ENCODE measurements around the gene ADAM11. TPM values are rescaled to one million over a fixed set of nuclear protein-coding genes. Genes with fewer than 3 reads are reported as not detected.

Gene ADAM11
- total RNA-seq, 2 donors from 2014 or later = 0.41 to 5.7 TPM

DNA sequence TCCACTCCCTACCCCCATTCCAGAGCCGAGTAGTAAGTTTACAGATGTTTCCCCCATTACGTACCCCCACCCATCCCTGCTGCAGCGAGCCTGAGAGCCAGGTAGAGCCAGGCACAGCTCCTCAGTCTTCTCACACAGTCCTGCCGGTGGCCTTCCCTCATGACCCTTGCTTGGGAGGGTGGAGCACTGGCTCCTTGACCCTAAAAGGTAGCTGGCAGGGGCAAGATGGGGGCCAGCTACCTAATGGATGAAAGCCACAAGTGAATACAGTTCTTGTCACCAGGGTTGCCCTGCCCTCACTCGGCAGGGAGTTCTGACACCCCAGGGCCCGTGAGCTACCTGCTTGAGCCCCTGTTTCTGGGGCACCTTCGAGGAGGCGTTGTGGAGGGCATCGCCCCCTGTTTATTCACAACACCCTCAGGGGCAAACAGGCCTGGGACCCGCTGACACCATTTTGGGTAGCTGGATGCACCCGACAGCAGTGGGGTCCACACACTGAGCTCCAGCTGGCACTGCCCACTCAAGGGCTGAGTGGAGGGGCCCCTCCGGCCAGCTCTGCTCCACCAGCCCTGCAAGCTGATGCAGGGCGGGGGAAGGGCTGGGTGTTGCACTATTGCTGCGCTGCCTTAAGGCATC, 22.2 kb downstream of the ADAM11 start:
- Histone ChIP-seq H3K4me3 (no peak overlapping the region), H3K9me3 (no peaks in the 10 kb centered on the region), H3K4me1 (ENCODE audit: control insufficient read depth in 1 of 2, low read depth in 2 of 2) (peaks cover 3 to 44% of the 10 kb centered on the region in 2 donors), H3K36me3 (no peaks in the 10 kb centered on the region), H3K27ac (peak overlapping the region in 1 of 2 donors; percentile 69), H3K27me3 (replicated peaks; ENCODE audit: insufficient read depth) (no peaks in the 10 kb centered on the region)
- DNase-seq (ENCODE audit: low spot score) (no peak), ATAC-seq (ENCODE audit: insufficient number of reproducible peaks, low FRiP score, low read depth) (no peak)
- TF ChIP-seq, protein P1, sequence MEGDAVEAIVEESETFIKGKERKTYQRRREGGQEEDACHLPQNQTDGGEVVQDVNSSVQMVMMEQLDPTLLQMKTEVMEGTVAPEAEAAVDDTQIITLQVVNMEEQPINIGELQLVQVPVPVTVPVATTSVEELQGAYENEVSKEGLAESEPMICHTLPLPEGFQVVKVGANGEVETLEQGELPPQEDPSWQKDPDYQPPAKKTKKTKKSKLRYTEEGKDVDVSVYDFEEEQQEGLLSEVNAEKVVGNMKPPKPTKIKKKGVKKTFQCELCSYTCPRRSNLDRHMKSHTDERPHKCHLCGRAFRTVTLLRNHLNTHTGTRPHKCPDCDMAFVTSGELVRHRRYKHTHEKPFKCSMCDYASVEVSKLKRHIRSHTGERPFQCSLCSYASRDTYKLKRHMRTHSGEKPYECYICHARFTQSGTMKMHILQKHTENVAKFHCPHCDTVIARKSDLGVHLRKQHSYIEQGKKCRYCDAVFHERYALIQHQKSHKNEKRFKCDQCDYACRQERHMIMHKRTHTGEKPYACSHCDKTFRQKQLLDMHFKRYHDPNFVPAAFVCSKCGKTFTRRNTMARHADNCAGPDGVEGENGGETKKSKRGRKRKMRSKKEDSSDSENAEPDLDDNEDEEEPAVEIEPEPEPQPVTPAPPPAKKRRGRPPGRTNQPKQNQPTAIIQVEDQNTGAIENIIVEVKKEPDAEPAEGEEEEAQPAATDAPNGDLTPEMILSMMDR (IDR thresholded peaks at IDR 0.05) = no peak

DNA sequence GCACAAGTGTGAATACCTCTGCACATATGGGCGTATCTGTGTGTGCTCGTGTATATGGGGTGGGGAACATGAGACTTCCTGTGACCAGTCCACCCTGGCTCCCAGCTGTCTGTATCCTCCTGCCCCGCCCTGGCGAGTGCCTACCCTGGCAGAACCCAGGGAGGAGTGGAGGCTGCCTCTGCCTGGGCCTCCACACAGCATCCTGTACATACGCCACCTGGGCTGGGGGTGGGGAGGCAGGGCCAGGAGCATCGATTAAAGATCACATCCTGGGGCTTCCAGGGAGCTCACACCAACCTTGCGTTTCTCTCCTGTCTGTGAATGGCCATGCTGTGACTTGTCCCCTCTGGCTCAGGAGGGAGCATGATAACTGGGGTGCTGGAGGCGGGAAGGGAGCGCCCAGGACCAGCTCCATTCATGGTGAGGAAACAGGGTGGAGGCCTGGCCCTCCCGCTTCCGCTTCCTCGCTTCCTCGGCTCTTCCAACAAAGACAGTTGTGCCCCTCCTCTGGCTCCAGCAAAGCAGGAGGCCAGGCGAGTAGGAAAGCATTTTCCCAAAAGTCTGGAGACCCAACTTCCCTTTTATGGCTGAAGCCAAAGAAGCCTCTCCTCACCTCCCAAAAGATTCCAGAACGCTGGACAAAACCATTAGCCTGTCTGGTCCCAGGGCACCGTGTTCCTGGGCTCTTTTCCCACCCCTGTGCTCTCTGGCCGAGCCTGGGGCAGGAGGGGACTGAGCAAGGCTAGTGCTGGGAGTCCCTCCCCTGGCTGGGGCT, 22.9 kb downstream of the ADAM11 start:
- H3K4me3 ChIP-seq = peak overlapping the region; percentile 17
- DNase-seq (ENCODE audit: low spot score) (no peak), ATAC-seq (ENCODE audit: insufficient number of reproducible peaks, low FRiP score, low read depth) (no peak)

DNA sequence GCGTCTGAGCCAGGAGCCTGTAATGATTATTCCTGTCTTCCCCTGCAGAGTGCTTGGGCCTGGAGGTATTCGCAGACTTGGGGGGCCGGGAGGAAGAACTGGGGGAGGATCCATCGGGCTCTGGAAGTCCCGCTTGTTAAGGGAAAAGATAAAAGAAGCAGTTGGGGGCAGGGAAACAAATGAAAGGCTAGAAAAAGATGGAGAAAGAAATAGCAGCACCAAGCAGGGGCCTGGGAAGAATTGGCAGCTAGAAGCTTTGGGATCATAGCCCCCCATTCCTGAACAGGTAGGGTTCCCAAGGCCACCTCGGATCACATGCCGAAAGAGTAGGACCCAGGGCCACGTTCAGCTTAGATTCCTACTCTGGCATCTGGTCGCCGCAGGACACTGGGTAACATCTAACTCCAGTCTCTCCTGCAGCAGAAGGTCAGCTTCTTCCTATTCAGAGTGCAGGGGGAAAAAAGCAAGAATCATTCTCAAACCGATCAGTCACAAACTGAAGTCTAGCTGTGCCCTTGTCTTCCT, 23.6 kb downstream of the ADAM11 start:
- Histone ChIP-seq H3K27me3 (replicated peaks; ENCODE audit: insufficient read depth) (no peaks in the 10 kb centered on the region), H3K36me3 (no peaks in the 10 kb centered on the region), H3K4me1 (ENCODE audit: control insufficient read depth in 1 of 2, low read depth in 2 of 2) (peaks cover 6 to 51% of the 10 kb centered on the region in 2 donors), H3K27ac (peak overlapping the region; percentile 69 to 72), H3K4me3 (peak overlapping the region; percentile 17), H3K9me3 (no peaks in the 10 kb centered on the region)
- no peak for DNase-seq (ENCODE audit: low spot score)
- TF ChIP-seq, protein P1 (IDR thresholded peaks at IDR 0.05) = no peak
- no peak for ATAC-seq (ENCODE audit: insufficient number of reproducible peaks, low FRiP score, low read depth)

More for the DNA sequence above, 22.9 kb downstream of the ADAM11 start:
- H3K27ac ChIP-seq = peak overlapping the region; percentile 69 to 72
- TF ChIP-seq, protein P1 (IDR thresholded peaks at IDR 0.05) = no peak
- peaks cover 3 to 44% of the 10 kb centered on the region in 2 donors for H3K4me1 ChIP-seq (ENCODE audit: control insufficient read depth in 1 of 2, low read depth in 2 of 2)
- H3K36me3 ChIP-seq = no peaks in the 10 kb centered on the region
- no peaks in the 10 kb centered on the region for H3K27me3 ChIP-seq (replicated peaks; ENCODE audit: insufficient read depth)
- no peaks in the 10 kb centered on the region for H3K9me3 ChIP-seq

DNA sequence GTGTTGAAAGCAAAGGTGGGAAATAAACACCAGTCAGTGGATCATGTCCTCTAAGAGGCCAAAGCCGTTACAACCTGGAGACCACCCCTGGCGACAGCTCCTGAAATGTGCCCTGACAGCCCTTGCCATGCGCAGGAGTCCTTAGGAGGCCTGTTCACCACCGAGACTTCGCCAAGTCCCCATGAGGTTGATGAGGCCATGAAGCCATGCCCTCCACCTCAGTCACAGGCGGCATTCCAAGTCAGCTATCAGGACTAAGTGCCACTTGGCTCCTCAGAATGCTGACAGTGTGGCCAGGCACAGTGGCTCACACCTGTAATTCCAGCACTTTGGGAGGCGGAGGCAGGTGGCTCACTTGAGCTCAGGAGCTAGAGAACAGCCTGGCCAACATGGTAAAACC, 27.1 kb downstream of the ADAM11 start:
- Histone ChIP-seq H3K27ac (peak overlapping the region in 1 of 2 donors; percentile 66), H3K4me3 (no peak overlapping the region), H3K9me3 (no peaks in the 10 kb centered on the region), H3K27me3 (replicated peaks; ENCODE audit: insufficient read depth) (no peaks in the 10 kb centered on the region), H3K36me3 (no peaks in the 10 kb centered on the region), H3K4me1 (ENCODE audit: control insufficient read depth in 1 of 2, low read depth in 2 of 2) (peaks cover 6 to 49% of the 10 kb centered on the region in 2 donors)
- TF ChIP-seq, protein P1 (IDR thresholded peaks at IDR 0.05) = no peak
- ATAC-seq (ENCODE audit: insufficient number of reproducible peaks, low FRiP score, low read depth) (no peak), DNase-seq (ENCODE audit: low spot score) (no peak)

DNA sequence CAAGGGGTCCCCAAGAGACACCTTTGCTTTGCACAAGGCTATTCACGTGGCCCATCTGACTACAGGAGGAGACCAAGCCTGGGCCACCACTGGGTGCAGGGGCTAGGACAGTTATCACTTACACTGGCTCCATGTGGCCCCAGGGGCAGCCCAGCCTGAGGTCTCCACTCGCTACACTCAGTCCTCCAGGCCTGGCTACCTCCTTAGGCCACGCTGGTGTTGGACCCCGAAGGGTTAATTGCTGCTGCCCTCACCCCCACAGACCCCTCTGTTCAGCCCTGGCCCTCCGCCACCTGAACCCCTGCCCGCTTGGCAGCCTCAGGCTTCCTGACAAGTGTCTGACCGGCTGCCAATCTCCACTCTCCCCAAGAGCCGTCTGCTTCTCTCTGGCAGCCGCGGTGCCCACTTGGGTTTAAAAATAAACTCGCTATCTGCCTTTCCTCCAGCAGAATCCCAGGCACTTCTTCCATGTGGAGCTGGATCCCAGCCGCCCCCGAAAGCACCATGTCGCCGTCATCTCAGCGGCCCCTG, 27.8 kb downstream of the ADAM11 start:
- Histone ChIP-seq H3K27me3 (replicated peaks; ENCODE audit: insufficient read depth) (no peaks in the 10 kb centered on the region), H3K4me3 (peak overlapping the region; percentile 39)
- DNase-seq (ENCODE audit: low spot score) = no peak

More for the DNA sequence above, 27.8 kb downstream of the ADAM11 start:
- no peak for ATAC-seq (ENCODE audit: insufficient number of reproducible peaks, low FRiP score, low read depth)
- TF ChIP-seq, protein P1 (IDR thresholded peaks at IDR 0.05) = no peak
- H3K36me3 ChIP-seq = no peaks in the 10 kb centered on the region
- H3K9me3 ChIP-seq = no peaks in the 10 kb centered on the region
- peak overlapping the region; percentile 50 to 66 for H3K27ac ChIP-seq
- H3K4me1 ChIP-seq (ENCODE audit: control insufficient read depth in 1 of 2, low read depth in 2 of 2) = peaks cover 6 to 45% of the 10 kb centered on the region in 2 donors

Data from thoracic aorta (tissue), 2 donors.